Gastroesophageal sphincter (tissue), 4 donors: ENCODE data around the gene ZBTB18. TPM values are rescaled to one million over a fixed set of nuclear protein-coding genes. Genes with fewer than 3 reads are reported as not detected.

Experiments
- ATAC-seq: fragments of 150-250 bp; one replicate; pipeline ENCODE4 v1.9.1; 2016; ENCODE audit warnings: mild to moderate bottlenecking, moderate library complexity
- H3K27ac ChIP-seq, 4 donors: fragments of 200-600 bp; sonication (generic) in 3 of 4; 1 replicate in 3 of 4; 2 replicates in 1 of 4; pipeline ENCODE4 v1.5.1; 2016 to 2019
- H3K27me3 ChIP-seq: fragments of 200-600 bp; sonication (generic); one replicate; pipeline ENCODE4 v1.5.1; 2019
- H3K36me3 ChIP-seq, 2 donors: fragments of 200-600 bp; sonication (generic); one replicate each; pipeline ENCODE4 v1.5.1; 2019; ENCODE audit warnings: control low read depth in 1 of 2
- H3K4me1 ChIP-seq, 3 donors: fragments of 200-600 bp; sonication (generic); 1 replicate in 2 of 3; 2 replicates in 1 of 3; pipeline ENCODE4 v1.5.1; 2016 to 2019; ENCODE audit warnings: control low read depth in 2 of 3
- H3K4me3 ChIP-seq, 2 donors: fragments of 200-600 bp; sonication (generic); one replicate each; pipeline ENCODE4 v1.5.1; 2019; ENCODE audit warnings: mild to moderate bottlenecking in 1 of 2, moderate library complexity in 1 of 2
- H3K9me3 ChIP-seq, 3 donors: fragments of 200-600 bp; sonication (generic); one replicate each; pipeline ENCODE4 v1.5.1; 2017 to 2019; ENCODE audit warnings: control low read depth in 2 of 3
- EP300 ChIP-seq: sonication (generic); formaldehyde crosslinking; IDR thresholded peaks from one replicate; pipeline ENCODE4 v1.6.1; 2017; ENCODE audit warnings: antibody characterized with exemption, mild to moderate bottlenecking
- POLR2A ChIP-seq, 2 donors: fragments of 450-650 bp; IDR thresholded peaks; one replicate each; pipeline ENCODE4 v1.6.1; 2017; ENCODE audit warnings: antibody characterized with exemption in 2 of 2, mild to moderate bottlenecking in 2 of 2, moderate library complexity in 1 of 2
- POLR2AphosphoS5 ChIP-seq: sonication (generic); formaldehyde crosslinking; IDR thresholded peaks from one replicate; pipeline ENCODE4 v1.6.1; 2017; ENCODE audit warnings: antibody characterized with exemption
- WGBS, 2 donors: methylation state at CpG; one replicate each; pipeline ENCODE4 v1.1.5; 2018; ENCODE audit warnings: low coverage in 1 of 2; 5-methylcytosine and 5-hydroxymethylcytosine counted together
- total RNA-seq, 4 donors: library from RNA; depleted of rRNA; stranded (reverse); fragments of >200 nt; gene quantifications; one replicate each; pipeline ENCODE4 v1.1.0, GENCODE V29; 2016
- TF ChIP-seq, protein P1 (sequence below), 4 experiments: fragments of 200-600 bp in 2 of 4; fragments of 450-650 bp in 2 of 4; sonication (generic) in 1 of 4; IDR thresholded peaks; one replicate each; pipeline ENCODE4 v1.5.1; 2017 to 2019; ENCODE audit warnings: antibody characterized with exemption in 4 of 4, mild to moderate bottlenecking in 2 of 4, moderate library complexity in 2 of 4

Gene ZBTB18
- total RNA-seq = 10 to 100 TPM; 12.5 to 25.1 (median 20.4) TPM

DNA sequence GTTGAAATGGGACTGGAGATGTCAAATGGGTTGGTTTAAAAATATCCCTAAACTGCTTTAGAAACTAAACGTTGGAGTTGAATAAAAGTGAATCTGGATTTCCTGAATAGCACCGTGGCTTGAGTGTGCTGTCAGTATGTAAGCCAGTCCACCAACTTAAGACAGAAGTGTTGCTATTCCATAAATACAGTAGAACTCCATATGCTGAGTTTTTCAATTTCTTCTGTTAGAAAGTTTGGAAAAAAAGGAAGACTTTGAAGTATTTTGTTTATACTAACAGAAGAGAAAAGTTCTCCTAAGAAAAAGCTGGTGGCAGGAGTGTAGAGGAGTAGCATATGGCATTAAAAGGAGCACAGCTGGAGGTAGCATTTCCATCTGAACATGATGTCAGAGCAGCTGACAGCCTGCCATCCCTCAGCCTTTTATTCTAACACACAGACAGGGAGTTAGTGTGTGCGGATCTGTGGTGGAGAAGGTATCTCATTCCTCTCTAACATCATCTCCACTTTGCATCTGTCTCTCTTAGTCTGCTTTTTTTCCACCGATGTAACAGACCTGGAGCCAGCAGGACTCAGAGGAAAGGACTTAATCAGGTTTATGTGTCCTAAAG lies at the start of gene ZBTB18:
Gene ZBTB18, plus strand, starts transcription at position 449 of the 610 bp plus-strand sequence. Its CDS starts 149 bp downstream, at position 598.
- Histone ChIP-seq H3K36me3 (peaks cover 0 to 24% of the 10 kb centered on the region in 2 donors), H3K9me3 (no peaks in the 10 kb centered on the region), H3K27me3 (no peaks in the 10 kb centered on the region), H3K4me1 (peaks cover 0 to 59% (median 5%) of the 10 kb centered on the region in 3 donors), H3K27ac (peak within 1 kb of the TSS; percentile 16 to 96 (median 94)), H3K4me3 (peak within 1 kb of the TSS; percentile 77 to 98)
- no peak for TF ChIP-seq POLR2A (IDR thresholded peaks at IDR 0.05)
- no peak for TF ChIP-seq POLR2AphosphoS5
- no peak for TF ChIP-seq EP300
- TF ChIP-seq, protein P1, sequence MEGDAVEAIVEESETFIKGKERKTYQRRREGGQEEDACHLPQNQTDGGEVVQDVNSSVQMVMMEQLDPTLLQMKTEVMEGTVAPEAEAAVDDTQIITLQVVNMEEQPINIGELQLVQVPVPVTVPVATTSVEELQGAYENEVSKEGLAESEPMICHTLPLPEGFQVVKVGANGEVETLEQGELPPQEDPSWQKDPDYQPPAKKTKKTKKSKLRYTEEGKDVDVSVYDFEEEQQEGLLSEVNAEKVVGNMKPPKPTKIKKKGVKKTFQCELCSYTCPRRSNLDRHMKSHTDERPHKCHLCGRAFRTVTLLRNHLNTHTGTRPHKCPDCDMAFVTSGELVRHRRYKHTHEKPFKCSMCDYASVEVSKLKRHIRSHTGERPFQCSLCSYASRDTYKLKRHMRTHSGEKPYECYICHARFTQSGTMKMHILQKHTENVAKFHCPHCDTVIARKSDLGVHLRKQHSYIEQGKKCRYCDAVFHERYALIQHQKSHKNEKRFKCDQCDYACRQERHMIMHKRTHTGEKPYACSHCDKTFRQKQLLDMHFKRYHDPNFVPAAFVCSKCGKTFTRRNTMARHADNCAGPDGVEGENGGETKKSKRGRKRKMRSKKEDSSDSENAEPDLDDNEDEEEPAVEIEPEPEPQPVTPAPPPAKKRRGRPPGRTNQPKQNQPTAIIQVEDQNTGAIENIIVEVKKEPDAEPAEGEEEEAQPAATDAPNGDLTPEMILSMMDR (IDR thresholded peaks at IDR 0.05) = no peak
- 0 to 35% methylated on average over 4 of the region's 4 CpGs for WGBS, 2 donors
- no peak for ATAC-seq

DNA sequence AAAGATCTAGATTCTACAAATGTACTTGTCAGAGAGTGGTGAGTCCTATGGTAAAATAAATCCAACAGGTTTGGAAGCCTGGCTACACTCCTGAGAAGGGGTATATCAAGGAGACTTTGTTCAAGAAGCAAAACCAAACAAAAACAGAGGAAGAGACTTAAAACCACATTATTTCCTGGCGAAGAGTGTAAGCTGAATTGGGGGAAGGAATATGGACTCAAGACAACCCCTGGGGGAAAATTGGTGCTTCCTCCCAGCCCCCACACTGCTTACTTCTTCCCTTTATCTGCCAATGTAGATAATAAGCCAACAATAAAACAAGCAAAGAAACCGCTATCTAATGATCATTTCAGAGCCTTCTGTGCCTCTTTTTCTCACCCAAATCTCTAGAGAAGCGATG lies 48.4 kb upstream of the ZBTB18 start:
- no peak for ATAC-seq
- Histone ChIP-seq H3K27me3 (peaks cover 12% of the 10 kb centered on the region), H3K36me3 (no peaks in the 10 kb centered on the region), H3K4me3 (no peak overlapping the region), H3K9me3 (no peaks in the 10 kb centered on the region), H3K4me1 (no peaks in the 10 kb centered on the region), H3K27ac (no peak overlapping the region)
- TF ChIP-seq, protein P1 (IDR thresholded peaks at IDR 0.05) = no peak
- no peak for TF ChIP-seq EP300
- TF ChIP-seq POLR2A (IDR thresholded peaks at IDR 0.05) = no peak
- TF ChIP-seq POLR2AphosphoS5 = no peak
- WGBS, 2 donors = 55 to 56% methylated on average over 2 to 3 of the region's 3 CpGs

DNA sequence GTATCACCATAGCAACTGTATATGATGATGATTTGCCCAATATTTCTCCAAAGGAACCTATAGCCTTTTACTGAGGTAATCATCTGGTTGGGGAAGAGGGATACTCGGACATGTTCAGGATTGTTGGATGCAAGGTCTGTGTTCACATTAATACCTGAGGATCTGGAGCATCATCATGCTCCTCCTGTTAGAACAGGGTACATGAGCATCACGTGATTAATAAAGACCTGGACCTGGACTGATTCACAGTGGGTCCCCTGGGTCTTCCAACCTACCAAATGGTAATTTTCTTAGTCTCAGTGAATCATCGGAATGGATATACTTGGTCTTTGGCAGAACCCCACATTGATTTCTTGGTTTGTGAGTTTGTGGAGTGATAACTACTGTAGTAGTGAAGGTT lies 45.6 kb upstream of the ZBTB18 start:
- H3K27ac ChIP-seq = no peak overlapping the region
- WGBS, 2 donors = 83 to 96% methylated on average over 1 to 3 of the region's 3 CpGs
- no peak for TF ChIP-seq POLR2AphosphoS5
- no peak for TF ChIP-seq POLR2A (IDR thresholded peaks at IDR 0.05)
- TF ChIP-seq EP300 = no peak
- TF ChIP-seq, protein P1 (IDR thresholded peaks at IDR 0.05) = no peak
- H3K4me3 ChIP-seq = no peak overlapping the region
- H3K36me3 ChIP-seq = no peaks in the 10 kb centered on the region
- H3K4me1 ChIP-seq = no peaks in the 10 kb centered on the region
- H3K27me3 ChIP-seq = peaks cover 22% of the 10 kb centered on the region
- no peak for ATAC-seq
- H3K9me3 ChIP-seq = no peaks in the 10 kb centered on the region

DNA sequence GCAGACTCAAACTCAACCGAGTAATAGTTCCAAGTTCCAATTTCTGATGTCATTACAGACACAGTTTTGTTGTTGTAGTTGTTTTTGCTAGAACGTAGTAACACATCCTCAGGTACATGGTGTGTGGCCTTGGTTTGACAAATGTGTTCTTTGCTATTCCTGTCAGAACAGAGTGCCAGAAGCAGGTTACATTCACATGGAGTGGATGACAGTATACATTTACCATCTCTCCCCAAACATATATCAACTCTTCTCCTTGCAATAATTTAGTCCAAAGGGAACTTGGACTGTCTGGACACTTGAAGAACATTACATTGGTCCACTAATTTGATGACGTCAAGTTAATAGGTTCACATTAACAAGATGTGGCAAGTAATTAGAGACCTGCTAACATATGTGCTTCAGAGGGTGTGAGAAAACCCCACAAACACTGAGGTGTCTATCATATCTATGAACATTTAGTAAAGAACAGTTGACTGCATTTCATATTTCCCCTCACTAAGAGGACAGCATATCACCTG lies 44.6 kb upstream of the ZBTB18 start:
- no peak for ATAC-seq
- Histone ChIP-seq H3K4me3 (no peak overlapping the region), H3K27me3 (peaks cover 22% of the 10 kb centered on the region), H3K9me3 (no peaks in the 10 kb centered on the region), H3K4me1 (peaks cover 0 to 3% (median 0%) of the 10 kb centered on the region in 3 donors), H3K36me3 (no peaks in the 10 kb centered on the region), H3K27ac (no peak overlapping the region)
- TF ChIP-seq, protein P1 (IDR thresholded peaks at IDR 0.05) = no peak
- no peak for TF ChIP-seq POLR2AphosphoS5
- TF ChIP-seq POLR2A (IDR thresholded peaks at IDR 0.05) = no peak
- TF ChIP-seq EP300 = no peak
- WGBS, 2 donors = 53 to 63% methylated on average over 3 of the region's 3 CpGs

DNA sequence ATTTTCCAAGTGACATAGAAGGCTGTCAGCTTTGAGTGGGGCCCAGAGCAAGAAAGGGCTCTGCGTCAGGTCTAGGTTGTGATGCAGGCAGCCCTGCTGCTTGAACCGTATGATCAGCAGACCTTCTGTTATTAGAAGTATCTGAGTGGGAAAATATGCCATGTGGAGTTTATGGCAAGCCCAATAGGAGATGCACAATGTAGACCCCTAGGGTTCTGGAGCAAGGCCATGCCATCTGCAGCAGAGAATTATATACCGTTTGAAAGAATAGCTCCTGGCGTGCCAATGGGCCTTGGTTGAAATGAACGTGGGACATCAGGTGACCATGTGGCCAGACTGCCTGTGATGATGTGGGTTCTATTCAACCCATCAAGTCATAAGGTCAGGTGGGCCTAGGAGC lies 44.1 kb upstream of the ZBTB18 start:
- H3K27me3 ChIP-seq = peaks cover 22% of the 10 kb centered on the region
- TF ChIP-seq POLR2A (IDR thresholded peaks at IDR 0.05) = no peak
- no peak for TF ChIP-seq EP300
- TF ChIP-seq, protein P1 (IDR thresholded peaks at IDR 0.05) = no peak
- no peak for TF ChIP-seq POLR2AphosphoS5
- no peak overlapping the region for H3K4me3 ChIP-seq

More for the DNA sequence above, 44.1 kb upstream of the ZBTB18 start:
- H3K4me1 ChIP-seq = peaks cover 0 to 8% (median 0%) of the 10 kb centered on the region in 3 donors
- no peak overlapping the region for H3K27ac ChIP-seq
- no peaks in the 10 kb centered on the region for H3K36me3 ChIP-seq
- WGBS, 2 donors = 100% methylated on average over 2 of the region's 5 CpGs; no CpG with 5 or more reads in 1 of the 2 donors
- no peaks in the 10 kb centered on the region for H3K9me3 ChIP-seq
- ATAC-seq = no peak
